CD4-positive, alpha-beta T cell treated with Interleukin-17A for 4 hours (primary cell): ENCODE results near the gene CDK13.
"Not testable (repeated sequence)": the region's sequence is repeated elsewhere in the genome, so short reads cannot be mapped to it uniquely, and the experiment has no call there.

Source experiments
- DNase-seq: peaks from one replicate; pipeline ENCODE4 v3.0.0-alpha.2; 2020; ENCODE audit warnings: mixed read lengths

CDK13 gene

DNA sequence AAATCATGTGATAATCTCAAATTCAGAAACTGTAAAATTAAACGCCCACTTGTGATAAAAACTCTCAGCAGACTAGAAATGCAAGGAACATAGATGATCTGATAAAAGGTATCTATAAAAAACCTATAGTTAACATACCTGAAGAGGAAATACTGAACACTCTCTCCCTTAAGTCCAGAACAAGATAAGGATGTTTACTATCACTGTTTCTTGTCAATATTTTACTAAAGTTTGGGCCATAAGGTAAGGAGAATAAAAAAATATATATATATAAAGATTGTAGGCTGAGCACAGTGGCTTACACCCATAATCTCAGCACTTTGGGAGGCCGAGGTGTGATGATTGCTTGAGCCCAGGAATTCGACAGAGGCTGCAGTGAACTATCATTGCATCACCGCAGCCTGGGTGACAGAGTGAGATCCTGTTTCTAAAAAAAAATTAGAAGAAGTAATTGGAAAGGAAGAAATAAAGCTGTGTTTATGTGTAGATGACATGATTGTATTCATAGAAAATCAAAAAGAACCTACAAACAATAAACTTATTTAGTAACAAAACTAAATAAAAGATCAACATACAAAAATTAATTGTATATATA is 155.9 kb downstream of the CDK13 start:
- no peak for DNase-seq

DNA sequence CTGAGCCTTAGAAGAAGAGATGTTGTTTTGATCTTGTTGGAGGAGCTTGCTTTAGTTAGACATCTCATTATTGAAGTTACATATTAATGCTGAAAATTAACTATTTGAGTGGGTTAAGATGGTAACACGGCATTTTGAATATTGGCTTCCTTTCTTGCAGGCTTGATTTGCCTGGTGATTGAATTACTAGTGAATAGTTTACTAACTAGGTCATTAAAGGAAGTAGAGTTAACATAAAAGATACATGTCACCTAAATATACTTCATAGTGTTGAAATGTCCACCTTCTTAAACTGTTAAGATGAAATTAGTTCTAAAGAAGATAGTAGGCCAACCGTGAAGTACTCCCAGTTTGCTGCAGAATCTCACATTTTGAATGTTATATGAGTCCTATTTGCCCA is 165.9 kb downstream of the CDK13 start:
- DNase-seq = no peak

- not testable (repeated sequence) for DNase-seq
These were observed 167.1 kb downstream of the CDK13 start for GRCh38 chr7:40117199-40117598.

- DNase-seq = not testable (repeated sequence)
These were observed 168.1 kb downstream of the CDK13 start for GRCh38 chr7:40118201-40118600.

DNA sequence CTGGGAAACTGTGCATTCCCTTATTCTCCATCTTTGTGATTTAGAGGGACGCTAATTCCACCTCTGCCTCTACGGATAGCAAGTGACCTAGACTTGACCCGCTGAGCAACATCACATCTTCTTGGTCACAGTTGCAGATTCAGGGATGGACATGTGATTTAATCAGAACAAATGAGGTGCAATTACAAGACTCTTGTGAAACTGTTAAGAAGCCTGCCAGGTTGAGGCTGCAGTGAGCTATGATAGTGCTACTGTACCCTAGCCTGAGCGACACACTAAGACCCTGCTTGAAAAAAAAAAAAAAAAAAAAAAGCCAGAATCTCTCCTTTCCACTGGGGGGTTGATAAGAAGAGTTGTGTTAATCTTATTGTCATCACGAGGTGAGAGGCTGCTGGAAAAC is 170.0 kb downstream of the CDK13 start:
- no peak for DNase-seq

- DNase-seq = not testable (repeated sequence)
These were observed 172.3 kb downstream of the CDK13 start for GRCh38 chr7:40122100-40122939.

GRCh38 chr7:40122940-40123254 is 172.8 kb downstream of the CDK13 start:
- DNase-seq = no peak

GRCh38 chr7:40133561-40134427 is 183.7 kb downstream of the CDK13 start:
- DNase-seq = peak; percentile 19

DNA sequence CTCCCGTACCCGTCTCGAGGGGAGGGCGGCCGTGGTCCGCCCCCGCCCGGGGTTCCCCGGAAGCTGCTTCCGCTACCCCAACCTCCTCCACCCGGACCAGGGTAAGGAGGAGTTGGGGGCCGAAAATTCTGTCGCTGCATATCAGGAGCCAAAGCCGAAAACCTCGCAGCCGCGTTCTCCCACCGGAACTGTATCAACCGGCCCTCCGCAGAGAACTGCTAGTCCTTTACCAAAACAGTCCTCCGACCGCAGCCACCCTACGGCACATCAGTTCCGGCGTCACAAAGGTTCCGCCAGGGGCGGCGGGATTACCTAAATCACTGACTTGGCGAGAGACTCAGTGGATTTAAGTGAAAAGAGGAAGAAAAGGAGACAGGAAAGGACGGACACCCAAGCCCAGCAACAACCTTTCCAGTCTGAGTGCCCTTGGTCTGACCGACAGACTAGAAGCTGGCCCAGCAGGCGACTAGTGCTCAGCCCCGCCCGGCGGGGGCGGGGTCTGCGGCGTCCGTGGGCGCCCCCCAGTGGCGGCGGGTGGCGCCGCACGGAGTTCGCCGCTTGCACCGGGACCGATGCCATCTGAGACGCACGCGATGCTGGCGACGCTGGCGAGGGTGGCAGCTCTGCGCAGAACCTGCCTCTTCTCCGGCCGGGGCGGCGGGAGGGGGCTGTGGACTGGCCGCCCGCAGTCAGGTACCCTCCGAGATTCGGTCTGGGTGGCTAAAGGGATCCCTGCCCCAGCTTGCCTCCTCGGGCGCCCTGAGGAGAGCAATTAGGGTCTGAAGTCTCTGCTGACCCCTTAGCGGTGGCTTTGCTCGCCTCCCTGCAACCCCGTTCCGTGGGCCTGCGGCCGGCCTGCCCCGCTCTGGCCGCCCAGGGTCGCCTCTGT is 184.6 kb downstream of the CDK13 start, which contains the start of the genes MPLKIP and SUGCT:
MPLKIP (minus strand) TSS at position 195 of the 889 bp plus-strand sequence; CDS start at position 140, 55 bp downstream.
SUGCT (plus strand) TSS at position 578 of the 889 bp plus-strand sequence.
- peak; percentile 87 for DNase-seq

DNA sequence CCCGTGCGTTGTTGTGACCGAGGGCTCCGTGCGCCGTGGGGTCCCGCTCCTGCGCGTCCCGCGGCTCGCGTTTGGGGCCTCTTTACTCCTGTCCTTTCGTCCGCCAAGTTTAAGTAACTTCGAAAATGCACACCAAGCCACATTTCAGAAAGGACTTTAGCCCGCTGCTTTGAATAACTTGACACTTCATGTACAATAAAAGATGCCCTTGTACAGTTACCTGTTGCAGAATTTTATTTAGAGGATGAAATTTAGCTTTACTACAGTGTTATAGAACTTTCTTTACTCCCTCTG is 185.2 kb downstream of the CDK13 start:
- peak; percentile 26 for DNase-seq

GRCh38 chr7:40137563-40137962 is 187.5 kb downstream of the CDK13 start:
- no peak for DNase-seq

DNA sequence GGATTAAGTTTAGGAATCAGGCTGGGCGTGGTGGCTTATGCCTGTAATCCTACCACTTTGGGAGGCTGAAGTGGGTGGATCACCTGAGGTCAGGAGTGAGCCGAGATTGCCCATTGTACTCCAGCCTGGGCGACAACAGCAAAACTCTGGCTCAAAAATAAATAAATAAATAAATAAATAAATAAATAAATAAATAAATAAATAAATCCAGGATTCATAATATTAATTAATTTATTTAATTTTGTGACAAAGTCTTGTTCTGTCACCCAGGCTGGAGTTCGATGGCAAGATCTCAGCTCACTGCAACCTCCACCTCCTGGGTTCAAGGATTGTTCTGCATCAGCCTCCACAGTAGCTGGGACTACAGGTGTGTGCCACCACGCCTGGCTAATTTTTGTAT is 188.9 kb downstream of the CDK13 start:
- DNase-seq = no peak

- DNase-seq = not testable (repeated sequence)
These were observed 189.8 kb downstream of the CDK13 start for GRCh38 chr7:40139891-40140290.

DNA sequence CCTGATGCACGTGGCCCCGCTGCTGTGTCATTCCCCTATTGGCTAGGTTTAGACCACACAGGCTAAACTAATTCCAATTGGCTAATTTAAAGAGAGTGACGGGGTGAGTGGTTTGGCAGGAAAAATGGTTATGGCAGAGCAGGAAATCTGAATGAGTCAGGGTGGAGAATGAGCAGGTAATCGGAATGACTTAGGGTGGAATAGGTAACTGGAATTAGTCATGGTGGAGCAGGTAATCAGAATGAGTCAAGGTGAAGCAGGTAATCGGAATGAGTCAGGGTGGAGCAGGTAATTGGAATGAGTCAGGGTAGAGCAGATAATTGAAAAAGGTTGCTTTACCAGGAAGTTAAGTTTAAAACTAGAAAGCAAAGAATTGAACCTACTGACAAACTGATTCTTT is 191.9 kb downstream of the CDK13 start:
- not testable (repeated sequence) for DNase-seq

- DNase-seq = not testable (repeated sequence)
These were observed 195.6 kb downstream of the CDK13 start for GRCh38 chr7:40145596-40146130.

GRCh38 chr7:40147371-40148246 is 197.6 kb downstream of the CDK13 start:
- DNase-seq = no peak

DNA sequence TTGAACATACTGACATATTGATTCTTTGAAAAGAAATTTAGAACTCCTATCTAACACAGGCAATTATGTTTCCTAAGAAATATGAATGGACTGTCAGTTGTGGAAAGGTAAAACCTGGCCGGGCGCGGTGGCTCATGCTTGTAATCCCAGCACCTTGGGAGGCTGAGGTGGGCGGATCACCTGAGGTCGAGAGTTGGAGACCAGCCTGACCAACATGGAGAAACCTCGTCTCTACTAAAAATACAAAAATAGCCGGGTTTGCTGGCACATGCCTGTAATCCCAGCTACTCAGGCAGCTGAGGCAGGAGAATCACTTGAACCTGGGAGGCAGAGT is 198.2 kb downstream of the CDK13 start:
- not testable (repeated sequence) for DNase-seq

GRCh38 chr7:40148671-40149070 is 198.6 kb downstream of the CDK13 start:
- DNase-seq = no peak
